Upper lobe of left lung (tissue), 6 donors: ENCODE data around the gene SPRED2. TPM values are rescaled to one million over a fixed set of nuclear protein-coding genes. Genes with fewer than 3 reads are reported as not detected.
A peak's percentile ranks its signal among the peaks of the same experiment; 100 is the strongest.

Experiments
- ATAC-seq, 2 donors: fragments of 200-7000 bp; cut with Tn5 transposase; one replicate each; pipeline ENCODE4 v1.9.1; 2022; ENCODE audit warnings: mild to moderate bottlenecking in 2 of 2, moderate library complexity in 2 of 2; ENCODE audit not compliant: low FRiP score in 2 of 2
- DNase-seq, 2 donors: peaks; one replicate each; pipeline ENCODE4 v3.0.0-alpha.2; 2019 to 2020
- H3K27ac ChIP-seq, 4 donors: fragments of 200-600 bp; sonication (generic); one replicate each; pipeline ENCODE4 v1.5.1; 2016 to 2019
- H3K27me3 ChIP-seq, 4 donors: fragments of 200-600 bp; sonication (generic); one replicate each; pipeline ENCODE4 v1.5.1; 2017 to 2019
- H3K36me3 ChIP-seq, 4 donors: fragments of 200-600 bp; sonication (generic); one replicate each; pipeline ENCODE4 v1.5.1; 2016 to 2019
- H3K4me1 ChIP-seq, 4 donors: fragments of 200-600 bp; sonication (generic); one replicate each; pipeline ENCODE4 v1.5.1; 2018 to 2019
- H3K4me3 ChIP-seq, 4 donors: fragments of 200-600 bp; sonication (generic); one replicate each; pipeline ENCODE4 v1.5.1; 2017 to 2019; ENCODE audit warnings: mild to moderate bottlenecking in 2 of 4, moderate library complexity in 1 of 4
- H3K9me3 ChIP-seq, 4 donors: fragments of 200-600 bp; sonication (generic); one replicate each; pipeline ENCODE4 v1.5.1; 2018 to 2019
- CTCF ChIP-seq, 6 experiments: fragments of 450-650 bp in 4 of 6; fragments of 200-600 bp in 2 of 6; sonication (generic) in 2 of 6; IDR thresholded peaks; one replicate each; pipeline ENCODE4 v1.5.1; 2016 to 2019; ENCODE audit warnings: antibody characterized with exemption in 6 of 6
- EP300 ChIP-seq, 4 donors: sonication (generic); formaldehyde crosslinking; IDR thresholded peaks; one replicate each; pipeline ENCODE4 v1.5.1; 2017; ENCODE audit warnings: antibody characterized with exemption in 4 of 4, control low read depth in 2 of 4
- POLR2A ChIP-seq, 4 donors: fragments of 450-650 bp; IDR thresholded peaks; one replicate each; pipeline ENCODE4 v1.5.1; 2016 to 2017; ENCODE audit warnings: antibody characterized with exemption in 4 of 4, mild to moderate bottlenecking in 2 of 4
- POLR2AphosphoS5 ChIP-seq, 2 donors: sonication (generic); formaldehyde crosslinking; IDR thresholded peaks; one replicate each; pipeline ENCODE4 v1.5.1; 2017; ENCODE audit warnings: antibody characterized with exemption in 2 of 2
- WGBS, 2 donors: methylation state at CpG; one replicate each; pipeline ENCODE4 v1.1.5; 2017 to 2018; 5-methylcytosine and 5-hydroxymethylcytosine counted together
- total RNA-seq, 6 donors: library from RNA; depleted of rRNA in 4 of 6; stranded (reverse); fragments of >200 nt in 4 of 6; gene quantifications; one replicate each; pipeline versions ENCODE4 v1.1.0 to v1.2.1, GENCODE V29; 2016 to 2021
- donor health status: DM: no; HTN: no; CAD: no; lungs with moderate emphysema.
- donor health status: DM: no; HTN: yes; CAD: no; lungs with severe emphysema.

Gene SPRED2
- total RNA-seq, 6 donors from 2014 or later: 15.7 to 53.0 (median 38.1) TPM

- TF ChIP-seq CTCF (IDR thresholded peaks at IDR 0.05): no peak
- no peak for TF ChIP-seq POLR2A (IDR thresholded peaks at IDR 0.05)
- TF ChIP-seq POLR2AphosphoS5 (IDR thresholded peaks at IDR 0.05): no peak
- TF ChIP-seq EP300 (IDR thresholded peaks at IDR 0.05): no peak
- 60 to 67% methylated on average over 3 of the region's 3 CpGs for WGBS, 2 donors
- ATAC-seq: no peak
Observed at GRCh38 chr2:65450393-65450792, 18.0 kb upstream of the SPRED2 start.

GRCh38 chr2:65443509-65444186 lies 11.2 kb upstream of the SPRED2 start:
- no peak for ATAC-seq
- H3K4me3 ChIP-seq: no peak overlapping the region
- no peaks in the 10 kb centered on the region for H3K4me1 ChIP-seq
- WGBS, 2 donors: 90 to 92% methylated on average over 5 of the region's 5 CpGs
- no peaks in the 10 kb centered on the region for H3K36me3 ChIP-seq
- no peaks in the 10 kb centered on the region for H3K27me3 ChIP-seq
- DNase-seq: no peak
- H3K27ac ChIP-seq: no peak overlapping the region
- TF ChIP-seq EP300 (IDR thresholded peaks at IDR 0.05) (no peak), CTCF (IDR thresholded peaks at IDR 0.05) (no peak), POLR2A (IDR thresholded peaks at IDR 0.05) (no peak), POLR2AphosphoS5 (IDR thresholded peaks at IDR 0.05) (no peak)
- peaks cover 0 to 5% (median 0%) of the 10 kb centered on the region in 4 donors for H3K9me3 ChIP-seq

More at GRCh38 chr2:65450393-65450792, 18.0 kb upstream of the SPRED2 start:
- H3K9me3 ChIP-seq: peaks cover 0 to 5% (median 0%) of the 10 kb centered on the region in 4 donors
- no peaks in the 10 kb centered on the region for H3K4me1 ChIP-seq
- no peak overlapping the region for H3K4me3 ChIP-seq
- H3K36me3 ChIP-seq: no peaks in the 10 kb centered on the region
- peak in 1 of 2 donors; percentile 28 for DNase-seq
- no peak overlapping the region for H3K27ac ChIP-seq
- H3K27me3 ChIP-seq: no peaks in the 10 kb centered on the region

GRCh38 chr2:65442420-65443020 lies 10.1 kb upstream of the SPRED2 start:
- Histone ChIP-seq H3K27me3 (no peaks in the 10 kb centered on the region), H3K27ac (no peak overlapping the region), H3K9me3 (no peaks in the 10 kb centered on the region), H3K36me3 (no peaks in the 10 kb centered on the region), H3K4me1 (peaks cover 0 to 3% (median 2%) of the 10 kb centered on the region in 4 donors), H3K4me3 (no peak overlapping the region)
- no peak for DNase-seq
- TF ChIP-seq CTCF (IDR thresholded peaks at IDR 0.05) (no peak), POLR2A (IDR thresholded peaks at IDR 0.05) (no peak), EP300 (IDR thresholded peaks at IDR 0.05) (no peak), POLR2AphosphoS5 (IDR thresholded peaks at IDR 0.05) (no peak)
- no peak for ATAC-seq
- 91 to 92% methylated on average over 5 of the region's 5 CpGs for WGBS, 2 donors

GRCh38 chr2:65438137-65438899 lies 5.9 kb upstream of the SPRED2 start:
- DNase-seq (no peak), ATAC-seq (no peak)
- WGBS, 2 donors: 94 to 100% methylated on average over 2 of the region's 2 CpGs
- H3K9me3 ChIP-seq: no peaks in the 10 kb centered on the region
- TF ChIP-seq POLR2AphosphoS5 (IDR thresholded peaks at IDR 0.05) (no peak), EP300 (IDR thresholded peaks at IDR 0.05) (no peak), POLR2A (IDR thresholded peaks at IDR 0.05) (no peak), CTCF (IDR thresholded peaks at IDR 0.05) (no peak)
- peaks cover 16 to 24% (median 20%) of the 10 kb centered on the region in 4 donors for H3K4me1 ChIP-seq
- no peaks in the 10 kb centered on the region for H3K36me3 ChIP-seq
- peak overlapping the region in 2 of 4 donors; percentile 97 for H3K27ac ChIP-seq
- no peak overlapping the region for H3K4me3 ChIP-seq
- H3K27me3 ChIP-seq: no peaks in the 10 kb centered on the region
